ENCODE results near the gene ITPR1. TPM values are rescaled to one million over a fixed set of nuclear protein-coding genes. Genes with fewer than 3 reads are reported as not detected.

ITPR1 gene
- polyA plus RNA-seq, 2 of the 4 experiments (the other 2 are of a cell fraction), result 2.8 to 9.6 TPM

DNA sequence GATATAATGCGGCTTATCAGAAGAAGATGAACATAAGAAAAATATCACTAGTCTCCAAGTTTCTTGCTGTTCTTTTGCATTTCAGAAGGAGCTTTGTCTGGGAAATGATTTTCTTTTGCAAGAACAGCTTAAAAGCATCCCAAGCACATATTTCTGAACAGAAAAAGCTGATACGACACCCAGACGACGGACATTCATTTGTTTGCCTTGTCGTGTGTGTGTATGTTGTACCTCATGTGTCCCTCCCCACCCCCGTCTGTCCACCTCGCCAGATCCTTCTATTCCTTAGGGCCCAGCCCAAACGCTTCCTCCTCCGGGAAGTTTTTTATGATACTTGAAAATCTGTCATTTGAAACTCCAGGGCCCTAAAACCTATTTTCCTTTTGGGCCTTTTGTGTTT lies 8.8 kb downstream of the ITPR1 start:
- no peak overlapping the region for H3K27ac ChIP-seq
- FAIRE-seq (no peak), DNase-seq (ENCODE audit: low read depth in 1 of 2, low spot score in 1 of 2) (no peak), ATAC-seq (no peak)
- H3K9me3 ChIP-seq, result no peaks in the 10 kb centered on the region
- H3K4me1 ChIP-seq, result no peaks in the 10 kb centered on the region
- no peak overlapping the region for H3K4me2 ChIP-seq
- TF ChIP-seq FOSL2 (IDR thresholded peaks at IDR 0.05), result no peak
- no peak for TF ChIP-seq FOSL2 (CRISPR knock-in tag; IDR thresholded peaks at IDR 0.05)
- no peak for TF ChIP-seq CHD4 (IDR thresholded peaks at IDR 0.05; ENCODE audit: borderline replicate concordance)
- no peak for TF ChIP-seq CBX2 (IDR thresholded peaks at IDR 0.05; ENCODE audit: borderline replicate concordance, low read depth)
- TF ChIP-seq, protein P1, sequence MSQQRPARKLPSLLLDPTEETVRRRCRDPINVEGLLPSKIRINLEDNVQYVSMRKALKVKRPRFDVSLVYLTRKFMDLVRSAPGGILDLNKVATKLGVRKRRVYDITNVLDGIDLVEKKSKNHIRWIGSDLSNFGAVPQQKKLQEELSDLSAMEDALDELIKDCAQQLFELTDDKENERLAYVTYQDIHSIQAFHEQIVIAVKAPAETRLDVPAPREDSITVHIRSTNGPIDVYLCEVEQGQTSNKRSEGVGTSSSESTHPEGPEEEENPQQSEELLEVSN (IDR thresholded peaks at IDR 0.05; ENCODE audit: borderline replicate concordance, low read depth), result no peak
- TF ChIP-seq MYC (IDR thresholded peaks at IDR 0.05; ENCODE audit: borderline replicate concordance, low read length), result no peak
- no peak for TF ChIP-seq CEBPB (IDR thresholded peaks at IDR 0.05)
- no peak for TF ChIP-seq CBX8 (IDR thresholded peaks at IDR 0.05)
- TF ChIP-seq, protein P2, sequence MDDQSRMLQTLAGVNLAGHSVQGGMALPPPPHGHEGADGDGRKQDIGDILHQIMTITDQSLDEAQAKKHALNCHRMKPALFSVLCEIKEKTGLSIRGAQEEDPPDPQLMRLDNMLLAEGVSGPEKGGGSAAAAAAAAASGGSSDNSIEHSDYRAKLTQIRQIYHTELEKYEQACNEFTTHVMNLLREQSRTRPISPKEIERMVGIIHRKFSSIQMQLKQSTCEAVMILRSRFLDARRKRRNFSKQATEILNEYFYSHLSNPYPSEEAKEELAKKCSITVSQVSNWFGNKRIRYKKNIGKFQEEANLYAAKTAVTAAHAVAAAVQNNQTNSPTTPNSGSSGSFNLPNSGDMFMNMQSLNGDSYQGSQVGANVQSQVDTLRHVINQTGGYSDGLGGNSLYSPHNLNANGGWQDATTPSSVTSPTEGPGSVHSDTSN (IDR thresholded peaks at IDR 0.05), result no peak
- no peak for TF ChIP-seq EHMT2 (IDR thresholded peaks at IDR 0.05; ENCODE audit: low read depth)
- TF ChIP-seq TP53 (CRISPR knock-in tag; IDR thresholded peaks at IDR 0.05), result no peak
- no peak for TF ChIP-seq RFX5 (IDR thresholded peaks at IDR 0.05)
- no peak for TF ChIP-seq GATA3 (IDR thresholded peaks at IDR 0.05; ENCODE audit: borderline replicate concordance)
- TF ChIP-seq RCOR1 (IDR thresholded peaks at IDR 0.05; ENCODE audit: low read depth, low read length), result no peak
- TF ChIP-seq, protein P3, sequence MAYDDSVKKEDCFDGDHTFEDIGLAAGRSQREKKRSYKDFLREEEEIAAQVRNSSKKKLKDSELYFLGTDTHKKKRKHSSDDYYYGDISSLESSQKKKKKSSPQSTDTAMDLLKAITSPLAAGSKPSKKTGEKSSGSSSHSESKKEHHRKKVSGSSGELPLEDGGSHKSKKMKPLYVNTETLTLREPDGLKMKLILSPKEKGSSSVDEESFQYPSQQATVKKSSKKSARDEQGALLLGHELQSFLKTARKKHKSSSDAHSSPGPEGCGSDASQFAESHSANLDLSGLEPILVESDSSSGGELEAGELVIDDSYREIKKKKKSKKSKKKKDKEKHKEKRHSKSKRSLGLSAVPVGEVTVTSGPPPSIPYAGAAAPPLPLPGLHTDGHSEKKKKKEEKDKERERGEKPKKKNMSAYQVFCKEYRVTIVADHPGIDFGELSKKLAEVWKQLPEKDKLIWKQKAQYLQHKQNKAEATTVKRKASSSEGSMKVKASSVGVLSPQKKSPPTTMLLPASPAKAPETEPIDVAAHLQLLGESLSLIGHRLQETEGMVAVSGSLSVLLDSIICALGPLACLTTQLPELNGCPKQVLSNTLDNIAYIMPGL (CRISPR knock-in tag; IDR thresholded peaks at IDR 0.05; ENCODE audit: borderline replicate concordance), result no peak
- no peak for TF ChIP-seq MAFK (IDR thresholded peaks at IDR 0.05; ENCODE audit: partially characterized antibody)
- ChIA-PET POLR2A (interaction anchor here (2.0 kb wide), 1 partner anchor 9 kb away, joined by 10 read pairs; the partner anchor contains the start of gene ITPR1), CTCF (interaction anchor here (1.1 kb wide), 1 partner anchor 12 kb away, joined by 3 read pairs; no protein-coding TSS in a partner anchor)
- WGBS (ENCODE audit: missing lambda C conversion rate), result 87% methylated on average over 9 of the region's 9 CpGs
- no peak overlapping the region for H3K4me3 ChIP-seq

DNA sequence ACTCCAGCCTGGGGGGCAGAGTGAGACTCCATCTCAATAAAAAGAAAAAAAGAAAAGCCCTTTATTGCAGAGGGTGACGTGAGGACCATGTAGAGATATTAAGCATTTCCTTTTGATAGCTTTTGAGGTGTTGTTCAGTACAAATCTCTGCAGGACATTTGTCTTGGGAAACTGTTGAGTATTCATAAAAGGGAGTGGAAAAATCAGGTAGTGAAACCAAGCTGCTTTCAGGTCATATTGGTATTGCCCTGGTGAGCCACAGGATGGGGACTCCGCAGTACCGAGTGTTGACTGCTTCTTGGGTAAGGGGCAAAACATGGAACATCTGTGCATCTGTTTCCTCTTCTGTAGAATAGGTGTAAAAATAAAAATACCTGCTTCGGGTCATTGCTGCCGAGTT lies 9.9 kb downstream of the ITPR1 start:
- WGBS (ENCODE audit: missing lambda C conversion rate), result 82% methylated on average over 5 of the region's 5 CpGs
- ATAC-seq, result no peak
- Histone ChIP-seq H3K9me3 (no peaks in the 10 kb centered on the region), H3K27ac (no peak overlapping the region), H3K4me1 (no peaks in the 10 kb centered on the region), H3K4me3 (no peak overlapping the region), H3K4me2 (no peak overlapping the region)
- TF ChIP-seq SMC3 (IDR thresholded peaks at IDR 0.05) (no peak), KDM1A (IDR thresholded peaks at IDR 0.05; ENCODE audit: low read depth) (no peak), ZC3H11A (IDR thresholded peaks at IDR 0.05) (no peak), PHF8 (IDR thresholded peaks at IDR 0.05; ENCODE audit: borderline replicate concordance, low read depth) (no peak), GATA3 (IDR thresholded peaks at IDR 0.05; ENCODE audit: borderline replicate concordance) (no peak), ZNF302 (CRISPR knock-in tag; IDR thresholded peaks at IDR 0.05) (no peak), TP53 (CRISPR knock-in tag; IDR thresholded peaks at IDR 0.05) (no peak), CBX8 (IDR thresholded peaks at IDR 0.05) (no peak), CHD4 (IDR thresholded peaks at IDR 0.05; ENCODE audit: borderline replicate concordance) (no peak), KDM5A (IDR thresholded peaks at IDR 0.05) (no peak), EHF (CRISPR knock-in tag; IDR thresholded peaks at IDR 0.05) (no peak), POLR2AphosphoS2 (conservative IDR thresholded peaks at IDR 0.05; ENCODE audit: low read length) (no peak)
- TF ChIP-seq, protein P2 (IDR thresholded peaks at IDR 0.05), result no peak
- TF ChIP-seq, protein P4, sequence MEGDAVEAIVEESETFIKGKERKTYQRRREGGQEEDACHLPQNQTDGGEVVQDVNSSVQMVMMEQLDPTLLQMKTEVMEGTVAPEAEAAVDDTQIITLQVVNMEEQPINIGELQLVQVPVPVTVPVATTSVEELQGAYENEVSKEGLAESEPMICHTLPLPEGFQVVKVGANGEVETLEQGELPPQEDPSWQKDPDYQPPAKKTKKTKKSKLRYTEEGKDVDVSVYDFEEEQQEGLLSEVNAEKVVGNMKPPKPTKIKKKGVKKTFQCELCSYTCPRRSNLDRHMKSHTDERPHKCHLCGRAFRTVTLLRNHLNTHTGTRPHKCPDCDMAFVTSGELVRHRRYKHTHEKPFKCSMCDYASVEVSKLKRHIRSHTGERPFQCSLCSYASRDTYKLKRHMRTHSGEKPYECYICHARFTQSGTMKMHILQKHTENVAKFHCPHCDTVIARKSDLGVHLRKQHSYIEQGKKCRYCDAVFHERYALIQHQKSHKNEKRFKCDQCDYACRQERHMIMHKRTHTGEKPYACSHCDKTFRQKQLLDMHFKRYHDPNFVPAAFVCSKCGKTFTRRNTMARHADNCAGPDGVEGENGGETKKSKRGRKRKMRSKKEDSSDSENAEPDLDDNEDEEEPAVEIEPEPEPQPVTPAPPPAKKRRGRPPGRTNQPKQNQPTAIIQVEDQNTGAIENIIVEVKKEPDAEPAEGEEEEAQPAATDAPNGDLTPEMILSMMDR (IDR thresholded peaks at IDR 0.05), result no peak
- POLR2A ChIA-PET, result interaction anchor here (2.0 kb wide), 1 partner anchor 10 kb away, joined by 10 read pairs; the partner anchor contains the start of gene ITPR1
- no peak for DNase-seq (ENCODE audit: low read depth in 1 of 2, low spot score in 1 of 2)
- CTCF ChIA-PET, result interaction anchor here (1.0 kb wide), 1 partner anchor 131 kb away, joined by 3 read pairs; no protein-coding TSS in a partner anchor
- no peak for FAIRE-seq
